HG03354 (cell line): ENCODE data around the gene PARVA.

Experiments used
- ATAC-seq: cut with Tn5 transposase; IDR thresholded peaks from one replicate; pipeline ENCODE4 v1.9.1; 2021; ENCODE audit warnings: mild to moderate bottlenecking; ENCODE audit not compliant: unreplicated experiment, poor library complexity, severe bottlenecking

The PARVA gene

GRCh38 chr11:12429155-12429554 lies 51.8 kb downstream of the PARVA start:
- ATAC-seq, result no peak

- no peak for ATAC-seq
Observed at GRCh38 chr11:12430351-12430750, 53.0 kb downstream of the PARVA start.

- no peak for ATAC-seq
Observed at GRCh38 chr11:12430954-12431595, 53.7 kb downstream of the PARVA start.

DNA sequence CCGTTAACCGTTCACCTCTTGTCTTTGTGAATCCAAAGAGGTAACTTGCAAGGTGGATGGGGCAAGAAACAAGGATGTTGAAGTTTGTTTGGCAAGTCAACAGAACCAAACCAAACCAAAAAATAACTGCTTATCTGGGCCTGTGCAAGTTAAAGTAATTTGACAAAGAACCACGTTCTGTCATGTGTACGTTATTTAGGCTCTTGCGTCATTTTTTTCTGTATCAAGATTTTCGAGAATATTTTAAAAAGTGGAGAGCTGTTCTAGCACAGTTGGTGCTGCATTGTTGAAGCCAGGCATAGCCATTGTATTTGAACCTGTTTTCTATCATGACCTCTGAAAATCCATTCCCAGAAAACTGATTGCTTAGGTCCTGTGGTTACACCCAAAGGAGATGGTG lies 55.1 kb downstream of the PARVA start:
- no peak for ATAC-seq

- no peak for ATAC-seq
Observed at GRCh38 chr11:12433121-12433520, 55.8 kb downstream of the PARVA start.

- no peak for ATAC-seq
Observed at GRCh38 chr11:12433571-12434324, 56.4 kb downstream of the PARVA start.

GRCh38 chr11:12434325-12434654 lies 56.9 kb downstream of the PARVA start:
- no peak for ATAC-seq

GRCh38 chr11:12435264-12435663 lies 57.9 kb downstream of the PARVA start:
- ATAC-seq, result no peak

DNA sequence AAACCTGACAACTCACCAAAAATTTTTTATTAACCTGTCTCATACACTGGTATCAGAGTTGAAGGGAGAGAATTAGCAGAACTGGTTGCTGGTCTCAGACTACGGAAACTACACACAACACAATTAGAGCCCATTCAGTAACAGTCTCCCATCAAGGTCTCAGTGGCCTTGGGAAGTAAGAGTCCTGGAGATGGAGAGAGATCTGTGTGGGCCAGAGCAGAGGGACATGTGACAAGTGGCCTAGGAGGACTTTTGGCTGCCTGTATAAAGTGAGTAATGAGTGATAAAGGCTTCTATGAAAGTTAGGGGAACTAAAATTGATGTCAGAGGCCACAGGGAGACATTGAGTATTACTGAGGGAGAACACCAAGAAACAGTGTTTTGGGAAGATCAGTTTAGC lies 58.9 kb downstream of the PARVA start:
- ATAC-seq, result no peak

DNA sequence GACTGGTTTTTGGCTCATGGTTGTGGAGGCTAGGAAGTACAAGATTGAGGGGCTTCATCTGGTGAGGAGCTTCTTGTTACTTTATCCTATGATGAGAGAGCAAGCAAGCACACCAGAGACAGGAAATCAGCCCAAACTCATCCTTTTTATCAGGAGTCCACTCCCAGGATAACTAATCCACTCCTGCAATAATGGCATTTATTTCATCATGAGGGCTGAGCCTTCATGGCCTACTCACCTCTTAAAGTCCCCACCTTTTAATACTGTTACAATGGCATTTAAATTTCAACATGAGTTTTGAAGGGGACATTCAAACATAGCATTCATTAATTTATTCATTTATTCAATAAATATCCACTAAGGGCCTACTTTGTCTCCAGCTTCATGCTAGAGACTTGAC lies 60.9 kb downstream of the PARVA start:
- no peak for ATAC-seq

DNA sequence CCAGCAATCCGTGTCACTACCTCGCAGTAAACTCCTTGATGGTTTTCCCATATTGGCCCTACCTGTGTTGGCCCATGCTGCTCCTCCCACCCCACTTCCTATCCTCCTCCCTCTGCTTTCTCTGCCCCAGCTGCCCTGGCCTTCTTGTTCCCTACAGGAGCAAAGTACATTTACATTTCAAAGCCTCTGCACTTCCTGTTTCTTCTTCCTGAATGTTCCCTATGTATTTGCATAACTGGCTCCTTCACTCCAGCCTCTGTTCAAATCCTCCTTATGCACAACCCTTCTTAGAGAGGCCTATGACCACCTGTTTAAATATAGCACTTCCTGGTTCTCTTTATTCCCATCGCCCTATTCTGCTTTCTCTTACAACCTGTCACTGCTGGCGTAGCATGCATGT lies 62.2 kb downstream of the PARVA start:
- no peak for ATAC-seq

DNA sequence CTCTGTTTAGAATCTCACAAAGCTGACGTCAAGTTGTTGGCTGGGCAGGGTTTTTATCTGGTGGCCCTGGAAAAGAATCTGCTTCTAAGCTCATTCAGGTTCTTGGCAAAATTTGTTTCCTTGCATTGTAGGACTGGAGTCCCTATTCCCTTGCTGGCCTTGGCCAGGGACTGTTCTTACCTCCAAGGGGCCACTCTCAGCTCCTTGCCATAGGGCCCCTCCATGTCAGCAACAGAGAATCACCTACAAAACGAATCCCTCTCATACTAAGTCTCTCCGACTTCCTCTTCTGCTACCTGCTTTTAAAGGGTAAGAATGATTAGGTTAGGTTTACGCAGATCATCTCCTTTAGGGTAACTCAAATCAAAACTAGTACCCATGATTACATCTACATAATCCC lies 63.2 kb downstream of the PARVA start:
- ATAC-seq, result no peak

GRCh38 chr11:12441231-12441861 lies 64.0 kb downstream of the PARVA start:
- no peak for ATAC-seq

GRCh38 chr11:12444601-12445000 lies 67.2 kb downstream of the PARVA start:
- no peak for ATAC-seq

DNA sequence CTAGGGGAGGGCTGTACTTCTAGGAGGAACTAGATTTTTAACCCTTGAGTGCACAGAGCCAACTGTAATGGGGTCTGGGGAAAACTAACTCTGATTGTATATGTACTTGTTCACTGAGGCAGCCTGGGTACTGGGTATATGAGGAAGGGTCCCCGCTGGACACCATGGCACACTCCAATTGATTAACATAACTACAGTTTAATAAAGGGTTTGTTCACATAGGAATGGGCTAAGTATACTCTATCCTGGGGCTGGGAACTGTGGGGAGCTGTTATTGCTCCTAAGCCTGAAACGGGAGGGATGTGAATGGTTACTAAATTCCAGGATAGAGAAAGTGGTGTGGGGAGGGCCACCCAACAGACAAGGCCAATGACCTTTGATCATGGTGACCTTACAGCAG lies 67.6 kb downstream of the PARVA start:
- no peak for ATAC-seq

DNA sequence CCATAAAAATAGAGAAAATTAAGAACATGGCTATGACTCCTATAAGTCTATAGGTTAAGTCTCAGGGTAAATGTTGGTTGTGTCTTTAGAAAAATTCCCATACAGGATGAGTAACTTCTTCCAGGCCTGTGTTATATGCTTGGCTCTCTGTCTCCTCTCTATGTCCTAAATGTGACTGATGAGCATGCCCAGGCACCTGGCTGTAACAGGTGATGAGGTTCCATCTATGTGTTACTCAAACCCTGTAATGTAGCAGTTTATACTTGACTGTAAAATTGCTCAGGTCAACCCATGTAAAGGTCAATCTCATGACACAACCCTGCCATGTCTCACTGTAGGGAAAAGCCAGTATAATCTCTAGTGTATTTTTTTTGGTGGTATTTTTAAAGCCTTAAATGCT lies 69.5 kb downstream of the PARVA start:
- ATAC-seq, result no peak

GRCh38 chr11:12448131-12448939 lies 71.0 kb downstream of the PARVA start:
- no peak for ATAC-seq

GRCh38 chr11:12449961-12450715 lies 72.8 kb downstream of the PARVA start:
- ATAC-seq, result no peak

DNA sequence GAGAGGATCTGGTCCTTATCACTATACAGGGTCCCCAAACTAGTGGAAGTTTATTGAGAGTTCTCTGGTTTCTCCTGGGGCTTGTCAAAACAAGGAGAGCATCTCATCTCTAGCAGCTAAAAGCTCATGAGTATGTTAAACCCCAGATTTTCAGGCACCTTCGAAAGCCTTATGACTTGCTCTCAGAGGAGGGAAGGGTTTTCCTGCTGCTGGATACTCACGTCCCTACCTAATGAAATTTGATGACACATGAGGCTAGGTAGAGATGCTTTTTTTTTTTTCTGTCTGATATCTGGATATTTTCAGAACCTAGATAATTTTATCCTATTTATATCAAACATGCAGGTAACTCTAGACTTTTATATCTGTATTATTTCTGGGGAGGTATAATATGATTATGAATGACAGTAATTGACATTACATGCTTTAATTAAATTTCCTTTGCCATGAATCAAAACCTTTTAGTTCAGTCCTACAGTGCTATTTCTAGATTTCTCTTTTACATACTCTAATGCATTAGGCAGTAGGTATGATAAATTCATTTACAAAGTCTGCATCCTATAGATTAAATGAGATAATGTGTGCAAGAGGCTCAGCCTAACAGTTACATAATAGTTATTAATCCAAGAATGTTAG lies 73.9 kb downstream of the PARVA start:
- no peak for ATAC-seq
